ENCODE data around the gene EHMT1.

DNA sequence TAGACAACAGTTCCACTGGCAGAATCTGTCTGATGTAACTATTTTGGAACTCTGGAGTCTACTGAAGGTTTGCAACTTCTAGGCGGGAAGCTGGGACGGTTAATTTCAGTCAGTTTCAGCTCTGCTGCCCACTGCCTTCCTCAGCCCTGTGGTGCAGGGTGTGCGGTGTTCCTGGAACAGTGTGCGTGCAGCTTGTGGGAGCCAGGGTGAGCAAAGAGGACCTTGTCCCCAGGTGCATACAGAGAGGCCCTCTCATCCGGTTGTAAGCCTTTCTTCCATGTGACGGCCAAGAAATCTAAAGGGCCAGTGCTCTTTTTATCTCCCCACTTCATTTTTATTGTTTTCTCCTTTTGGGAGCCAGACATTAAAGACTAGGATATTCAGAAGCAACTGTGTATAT is 114.6 kb downstream of the EHMT1 start:
- TF ChIP-seq, protein P1, sequence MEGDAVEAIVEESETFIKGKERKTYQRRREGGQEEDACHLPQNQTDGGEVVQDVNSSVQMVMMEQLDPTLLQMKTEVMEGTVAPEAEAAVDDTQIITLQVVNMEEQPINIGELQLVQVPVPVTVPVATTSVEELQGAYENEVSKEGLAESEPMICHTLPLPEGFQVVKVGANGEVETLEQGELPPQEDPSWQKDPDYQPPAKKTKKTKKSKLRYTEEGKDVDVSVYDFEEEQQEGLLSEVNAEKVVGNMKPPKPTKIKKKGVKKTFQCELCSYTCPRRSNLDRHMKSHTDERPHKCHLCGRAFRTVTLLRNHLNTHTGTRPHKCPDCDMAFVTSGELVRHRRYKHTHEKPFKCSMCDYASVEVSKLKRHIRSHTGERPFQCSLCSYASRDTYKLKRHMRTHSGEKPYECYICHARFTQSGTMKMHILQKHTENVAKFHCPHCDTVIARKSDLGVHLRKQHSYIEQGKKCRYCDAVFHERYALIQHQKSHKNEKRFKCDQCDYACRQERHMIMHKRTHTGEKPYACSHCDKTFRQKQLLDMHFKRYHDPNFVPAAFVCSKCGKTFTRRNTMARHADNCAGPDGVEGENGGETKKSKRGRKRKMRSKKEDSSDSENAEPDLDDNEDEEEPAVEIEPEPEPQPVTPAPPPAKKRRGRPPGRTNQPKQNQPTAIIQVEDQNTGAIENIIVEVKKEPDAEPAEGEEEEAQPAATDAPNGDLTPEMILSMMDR (IDR thresholded peaks at IDR 0.05) = no peak
- no peak for TF ChIP-seq EZH2 (IDR thresholded peaks at IDR 0.05; ENCODE audit: borderline replicate concordance, insufficient read depth, low read depth, low read length, poor library complexity, severe bottlenecking)
